GM19035 (cell line): ENCODE measurements around the gene TCF15.

Source experiments
- ATAC-seq: cut with Tn5 transposase; IDR thresholded peaks from one replicate; pipeline ENCODE4 v1.9.1; 2021; ENCODE audit not compliant: unreplicated experiment

The TCF15 gene

DNA sequence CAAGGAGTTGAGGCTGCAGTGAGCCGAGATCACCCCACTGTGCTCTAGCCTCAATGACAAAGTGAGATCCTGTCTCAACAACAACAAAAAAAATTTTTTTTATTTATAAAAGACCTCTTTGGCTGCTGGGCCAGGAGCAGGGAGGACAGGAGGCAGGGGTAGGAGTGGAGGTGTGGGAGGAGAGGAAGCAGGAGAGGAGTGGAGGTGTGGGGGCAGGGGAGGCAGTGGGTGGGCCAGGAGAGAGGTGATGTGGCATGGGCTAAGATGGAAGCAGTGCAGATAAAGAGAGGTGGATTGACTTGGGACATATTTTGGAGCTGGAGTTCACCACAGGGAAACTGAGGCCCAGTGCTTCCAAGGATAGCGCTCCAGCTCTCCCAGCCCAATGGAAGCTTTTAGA is 53.1 kb downstream of the TCF15 start:
- no peak for ATAC-seq

DNA sequence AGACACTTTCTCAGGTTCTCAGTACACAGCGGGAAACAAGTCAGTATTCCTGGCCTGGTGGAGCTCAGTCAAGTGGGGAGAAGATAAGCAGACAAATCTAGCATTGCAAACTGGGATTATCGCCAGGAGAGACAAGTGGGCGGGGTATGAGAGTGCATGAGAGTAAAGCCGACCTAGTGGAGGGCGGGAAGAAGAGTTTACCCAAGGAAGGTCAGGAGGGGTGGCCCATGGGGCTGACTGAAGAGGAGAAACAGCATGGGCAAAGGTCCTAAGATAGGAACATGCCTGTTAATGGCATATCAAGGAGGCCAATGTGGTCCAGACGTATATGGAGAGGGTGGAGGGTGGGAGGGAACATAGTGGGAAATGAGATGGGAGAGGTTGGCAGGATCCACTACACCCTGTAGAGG is 54.1 kb downstream of the TCF15 start:
- no peak for ATAC-seq
